Activated CD4-positive, alpha-beta memory T cell treated with anti-CD3 and anti-CD28 coated beads for 36 hours (primary cell): ENCODE measurements around the gene TRMT112. TPM values are rescaled to one million over a fixed set of nuclear protein-coding genes. Genes with fewer than 3 reads are reported as not detected.

ENCODE experiments used
- CTCF ChIA-PET: fragments of 350-600 bp; sonication (Branson Sonifier 250); formaldehyde crosslinking; loops from one replicate; lab custom pipeline; 2021; ENCODE audit warnings: antibody characterized with exemption, inconsistent platforms; lab: Charles Lee
- POLR2A ChIA-PET: fragments of 350-600 bp; sonication (Branson Sonifier 250); formaldehyde crosslinking; loops from one replicate; lab custom pipeline; 2021; ENCODE audit warnings: antibody characterized with exemption; lab: Charles Lee
- DNase-seq: peaks from one replicate; pipeline ENCODE4 v3.0.0-alpha.2; 2020
- H3K27ac Mint-ChIP-seq: one replicate; pipeline ENCODE4 v1.8.0; 2021; ENCODE audit warnings: mixed read lengths
- H3K27me3 Mint-ChIP-seq: one replicate; pipeline ENCODE4 v1.8.0; 2021; ENCODE audit warnings: mixed read lengths
- H3K36me3 Mint-ChIP-seq: one replicate; pipeline ENCODE4 v1.8.0; 2021; ENCODE audit warnings: mixed read lengths
- H3K4me1 Mint-ChIP-seq: one replicate; pipeline ENCODE4 v1.8.0; 2021; ENCODE audit warnings: low read depth, mixed read lengths
- H3K4me3 Mint-ChIP-seq: one replicate; pipeline ENCODE4 v1.8.0; 2021; ENCODE audit warnings: mild to moderate bottlenecking, mixed read lengths
- H3K9me3 Mint-ChIP-seq: one replicate; pipeline ENCODE4 v1.8.0; 2021; ENCODE audit warnings: mixed read lengths
- intact Hi-C: fragments of 100-400 bp; cut with micrococcal nuclease; formaldehyde crosslinking; loops from one replicate; pipeline ENCODE4 v1.15.1; 2023
- total RNA-seq, 2 experiments: library from RNA; stranded (reverse); gene quantifications; one replicate each; pipeline ENCODE4 v1.2.3, GENCODE V29; 2021

The TRMT112 gene
- 100 to 1,000 TPM; 255 to 258 TPM for total RNA-seq

- Mint-ChIP-seq H3K27me3 (no peaks in the 10 kb centered on the region), H3K27ac (peak within 1 kb of the TSS; percentile 99), H3K36me3 (peaks cover 35% of the 10 kb centered on the region), H3K4me1 (peaks cover 35% of the 10 kb centered on the region), H3K9me3 (no peaks in the 10 kb centered on the region), H3K4me3 (peak within 1 kb of the TSS; percentile 92)
- ChIA-PET POLR2A (interaction anchor here (0.6 to 2.8 kb wide), 20 partner anchors 10 to 132 kb away, joined by 3 to 24 read pairs (median 5); partner anchors contain the start of genes BAD, CCDC88B, ESRRA and FERMT3), CTCF (interaction anchor here (0.6 to 5.3 kb wide), 24 partner anchors 10 to 562 kb away, joined by 3 to 97 read pairs (median 6); partner anchors contain the start of genes CATSPERZ, CCDC88B, ESRRA and FERMT3)
- peak; percentile 98 for DNase-seq
- intact Hi-C loops, result loop anchor here (1.0 to 10.0 kb wide), 6 partner anchors 12 to 457 kb away; partner anchors contain the start of genes CCDC88B, ESRRA, FKBP2 and SF1
These were observed at the start of gene TRMT112 for GRCh38 chr11:64317325-64317960. Gene TRMT112 (minus strand): TSS chr11:64317559. CDS start chr11:64317526, 33 bp downstream.

- DNase-seq, result no peak
- no peaks in the 10 kb centered on the region for H3K9me3 Mint-ChIP-seq
- no peak overlapping the region for H3K27ac Mint-ChIP-seq
- H3K36me3 Mint-ChIP-seq, result peaks cover 29% of the 10 kb centered on the region
- ChIA-PET POLR2A (no interaction called here), CTCF (interaction anchor here (1.3 kb wide), 1 partner anchor 83 kb away, joined by 4 read pairs; no protein-coding TSS in a partner anchor)
- H3K4me3 Mint-ChIP-seq, result no peak overlapping the region
- peaks cover 5% of the 10 kb centered on the region for H3K4me1 Mint-ChIP-seq
- intact Hi-C loops, result no loop called here
- no peaks in the 10 kb centered on the region for H3K27me3 Mint-ChIP-seq
These were observed 49.4 kb upstream of the TRMT112 start for GRCh38 chr11:64366751-64367150.

- no peaks in the 10 kb centered on the region for H3K27me3 Mint-ChIP-seq
- no peak overlapping the region for H3K27ac Mint-ChIP-seq
- DNase-seq, result no peak
- peaks cover 36% of the 10 kb centered on the region for H3K36me3 Mint-ChIP-seq
- H3K4me1 Mint-ChIP-seq, result peaks cover 18% of the 10 kb centered on the region
- intact Hi-C loops, result no loop called here
- no peaks in the 10 kb centered on the region for H3K9me3 Mint-ChIP-seq
- H3K4me3 Mint-ChIP-seq, result no peak overlapping the region
- ChIA-PET CTCF (interaction anchor here (0.7 kb wide), 1 partner anchor 415 kb away, joined by 4 read pairs; no protein-coding TSS in a partner anchor), POLR2A (no interaction called here)
These were observed 47.6 kb upstream of the TRMT112 start for GRCh38 chr11:64364911-64365310.

- POLR2A ChIA-PET, result no interaction called here
These were observed 47.1 kb upstream of the TRMT112 start for GRCh38 chr11:64364435-64364834.

GRCh38 chr11:64362339-64362738 lies 45.0 kb upstream of the TRMT112 start:
- H3K36me3 Mint-ChIP-seq, result peaks cover 30% of the 10 kb centered on the region
- CTCF ChIA-PET, result no interaction called here
- POLR2A ChIA-PET, result no interaction called here

More at GRCh38 chr11:64364435-64364834, 47.1 kb upstream of the TRMT112 start:
- Mint-ChIP-seq H3K27me3 (no peaks in the 10 kb centered on the region), H3K27ac (no peak overlapping the region), H3K36me3 (peaks cover 34% of the 10 kb centered on the region), H3K9me3 (no peaks in the 10 kb centered on the region), H3K4me3 (no peak overlapping the region), H3K4me1 (peaks cover 23% of the 10 kb centered on the region)
- CTCF ChIA-PET, result interaction anchor here (0.7 kb wide), 1 partner anchor 415 kb away, joined by 4 read pairs; no protein-coding TSS in a partner anchor
- intact Hi-C loops, result no loop called here
- DNase-seq, result no peak

GRCh38 chr11:64361659-64362058 lies 44.3 kb upstream of the TRMT112 start:
- H3K36me3 Mint-ChIP-seq, result peaks cover 28% of the 10 kb centered on the region
- peaks cover 34% of the 10 kb centered on the region for H3K4me1 Mint-ChIP-seq
- DNase-seq, result no peak
- CTCF ChIA-PET, result interaction anchor here (1.4 kb wide), 1 partner anchor 19 kb away, joined by 5 read pairs; no protein-coding TSS in a partner anchor
- H3K9me3 Mint-ChIP-seq, result no peaks in the 10 kb centered on the region
- POLR2A ChIA-PET, result no interaction called here
- peak overlapping the region; percentile 60 for H3K27ac Mint-ChIP-seq
- H3K27me3 Mint-ChIP-seq, result no peaks in the 10 kb centered on the region
- no peak overlapping the region for H3K4me3 Mint-ChIP-seq
- intact Hi-C loops, result no loop called here

More at GRCh38 chr11:64362339-64362738, 45.0 kb upstream of the TRMT112 start:
- intact Hi-C loops, result no loop called here
- Mint-ChIP-seq H3K4me3 (no peak overlapping the region), H3K4me1 (peaks cover 34% of the 10 kb centered on the region), H3K27me3 (no peaks in the 10 kb centered on the region), H3K27ac (peak overlapping the region; percentile 60), H3K9me3 (no peaks in the 10 kb centered on the region)
- no peak for DNase-seq

GRCh38 chr11:64360448-64360921 lies 43.1 kb upstream of the TRMT112 start:
- ChIA-PET CTCF (interaction anchor here (0.6 to 1.5 kb wide), 7 partner anchors 12 to 89 kb away, joined by 3 to 7 read pairs (median 3); partner anchors contain the start of genes CCDC88B, PRDX5 and TRMT112), POLR2A (interaction anchor here (1.1 kb wide), 1 partner anchor 12 kb away, joined by 3 read pairs; no protein-coding TSS in a partner anchor)
- intact Hi-C loops, result no loop called here
- Mint-ChIP-seq H3K4me1 (peaks cover 37% of the 10 kb centered on the region), H3K36me3 (peaks cover 24% of the 10 kb centered on the region), H3K4me3 (peak overlapping the region; percentile 91), H3K9me3 (no peaks in the 10 kb centered on the region), H3K27me3 (no peaks in the 10 kb centered on the region), H3K27ac (no peak overlapping the region)
- no peak for DNase-seq

GRCh38 chr11:64359712-64360445 lies 42.5 kb upstream of the TRMT112 start:
- peak; percentile 38 for DNase-seq
- Mint-ChIP-seq H3K4me3 (peak overlapping the region; percentile 91), H3K4me1 (peaks cover 37% of the 10 kb centered on the region), H3K9me3 (no peaks in the 10 kb centered on the region), H3K27ac (peak overlapping the region; percentile 58), H3K27me3 (no peaks in the 10 kb centered on the region), H3K36me3 (peaks cover 20% of the 10 kb centered on the region)
- CTCF ChIA-PET, result interaction anchor here (1.0 to 1.5 kb wide), 10 partner anchors 12 to 384 kb away, joined by 3 to 7 read pairs (median 3); partner anchors contain the start of genes CCDC88B, PRDX5 and TRMT112
- intact Hi-C loops, result loop anchor here (2.0 kb wide), 2 partner anchors 17 to 89 kb away; no protein-coding TSS in a partner anchor
- POLR2A ChIA-PET, result interaction anchor here (1.0 to 1.1 kb wide), 3 partner anchors 11 to 89 kb away, joined by 3 read pairs; no protein-coding TSS in a partner anchor

GRCh38 chr11:64358907-64359711 lies 41.8 kb upstream of the TRMT112 start, which contains the start of gene RPS6KA4:
Gene RPS6KA4 (plus strand): TSS chr11:64359162. CDS start chr11:64359236, 74 bp downstream.
- no peaks in the 10 kb centered on the region for H3K9me3 Mint-ChIP-seq
- ChIA-PET POLR2A (interaction anchor here (1.0 to 2.8 kb wide), 5 partner anchors 10 to 90 kb away, joined by 3 to 10 read pairs (median 3); partner anchors contain the start of genes PRDX5 and TRMT112), CTCF (interaction anchor here (1.0 to 1.5 kb wide), 7 partner anchors 13 to 384 kb away, joined by 3 to 5 read pairs (median 3); partner anchors contain the start of genes CCDC88B, PRDX5 and TRMT112)
- H3K27ac Mint-ChIP-seq, result peak within 1 kb of the TSS; percentile 58
- DNase-seq, result peak; percentile 68
- peaks cover 17% of the 10 kb centered on the region for H3K36me3 Mint-ChIP-seq
- H3K4me3 Mint-ChIP-seq, result peak within 1 kb of the TSS; percentile 91
- intact Hi-C loops, result loop anchor here (2.0 kb wide), 2 partner anchors 16 to 90 kb away; no protein-coding TSS in a partner anchor
- H3K4me1 Mint-ChIP-seq, result peaks cover 37% of the 10 kb centered on the region
- no peaks in the 10 kb centered on the region for H3K27me3 Mint-ChIP-seq

- Mint-ChIP-seq H3K27ac (peak overlapping the region; percentile 53), H3K36me3 (peaks cover 15% of the 10 kb centered on the region), H3K4me1 (peaks cover 37% of the 10 kb centered on the region), H3K27me3 (no peaks in the 10 kb centered on the region), H3K9me3 (no peaks in the 10 kb centered on the region), H3K4me3 (peak overlapping the region; percentile 60)
- DNase-seq, result no peak
- POLR2A ChIA-PET, result interaction anchor here (1.9 to 2.8 kb wide), 2 partner anchors 17 to 41 kb away, joined by 6 to 10 read pairs; partner anchors contain the start of genes PRDX5 and TRMT112
- CTCF ChIA-PET, result interaction anchor here (0.9 to 1.4 kb wide), 5 partner anchors 16 to 90 kb away, joined by 3 to 5 read pairs (median 4); partner anchors contain the start of genes PRDX5 and TRMT112
- intact Hi-C loops, result loop anchor here (2.0 kb wide), 2 partner anchors 16 to 90 kb away; no protein-coding TSS in a partner anchor
These were observed 41.2 kb upstream of the TRMT112 start for GRCh38 chr11:64358536-64358906.
